HG02943 (cell line): ENCODE results near the gene TBCC.
"Not testable (repeated sequence)": the region's sequence is repeated elsewhere in the genome, so short reads cannot be mapped to it uniquely, and the experiment has no call there.

Source experiments
- ATAC-seq: cut with Tn5 transposase; IDR thresholded peaks from one replicate; pipeline ENCODE4 v1.9.1; 2021; ENCODE audit warnings: mild to moderate bottlenecking, low read depth, moderate library complexity; ENCODE audit not compliant: unreplicated experiment

The TBCC gene

GRCh38 chr6:42735976-42736375, 9.9 kb downstream of the TBCC start:
- no peak for ATAC-seq

- not testable (repeated sequence) for ATAC-seq
Observed at GRCh38 chr6:42733867-42734481, 11.9 kb downstream of the TBCC start.

GRCh38 chr6:42729731-42730130, 16.2 kb downstream of the TBCC start:
- ATAC-seq = no peak

- no peak for ATAC-seq
Observed at GRCh38 chr6:42727627-42728026, 18.3 kb downstream of the TBCC start.

GRCh38 chr6:42727087-42727611, 18.8 kb downstream of the TBCC start:
- ATAC-seq = no peak

- peak; percentile 69 for ATAC-seq
Observed at GRCh38 chr6:42726485-42727086, 19.3 kb downstream of the TBCC start.

GRCh38 chr6:42726026-42726425, 19.9 kb downstream of the TBCC start:
- no peak for ATAC-seq

- ATAC-seq = no peak
Observed at GRCh38 chr6:42724825-42725224, 21.1 kb downstream of the TBCC start.

GRCh38 chr6:42722497-42722896, 23.4 kb downstream of the TBCC start, which contains the start of gene PRPH2:
Gene PRPH2, minus strand, starts transcription at chr6:42722597. Its CDS starts 263 bp downstream, at chr6:42722334.
- no peak for ATAC-seq

GRCh38 chr6:42720739-42721138, 25.2 kb downstream of the TBCC start:
- no peak for ATAC-seq

GRCh38 chr6:42715871-42716270, 30.0 kb downstream of the TBCC start:
- no peak for ATAC-seq

GRCh38 chr6:42714098-42714761, 31.7 kb downstream of the TBCC start:
- no peak for ATAC-seq

GRCh38 chr6:42711930-42712329, 34.0 kb downstream of the TBCC start:
- no peak for ATAC-seq

GRCh38 chr6:42710316-42710715, 35.6 kb downstream of the TBCC start:
- ATAC-seq = no peak

GRCh38 chr6:42709871-42710270, 36.0 kb downstream of the TBCC start:
- ATAC-seq = no peak

GRCh38 chr6:42708096-42708495, 37.8 kb downstream of the TBCC start:
- ATAC-seq = no peak

GRCh38 chr6:42707595-42707994, 38.3 kb downstream of the TBCC start:
- no peak for ATAC-seq

- ATAC-seq = no peak
Observed at GRCh38 chr6:42704937-42705374, 40.9 kb downstream of the TBCC start.

GRCh38 chr6:42704251-42704936, 41.5 kb downstream of the TBCC start:
- ATAC-seq = no peak

GRCh38 chr6:42702786-42703185, 43.1 kb downstream of the TBCC start:
- not testable (repeated sequence) for ATAC-seq

GRCh38 chr6:42702200-42702599, 43.7 kb downstream of the TBCC start:
- no peak for ATAC-seq
